Osteoblast (primary cell): ENCODE measurements around the gene WNT6. TPM values are rescaled to one million over a fixed set of nuclear protein-coding genes. Genes with fewer than 3 reads are reported as not detected.

Experiments
- DNase-seq: peaks from one replicate; pipeline ENCODE4 v3.0.0; 2011; ENCODE audit warnings: low spot score, mixed read lengths; ENCODE audit not compliant: insufficient read length; ENCODE audit errors: missing footprints
- H2AFZ ChIP-seq: 2 replicates; pipeline ENCODE4 v1.6.0; 2011; ENCODE audit warnings: mild to moderate bottlenecking, low read length
- H3K27ac ChIP-seq: 2 replicates; pipeline ENCODE4 v1.5.1; 2011; ENCODE audit warnings: mild to moderate bottlenecking, low read depth, low read length, moderate library complexity
- H3K27me3 ChIP-seq: 2 replicates; pipeline ENCODE4 v1.6.0; 2012; ENCODE audit warnings: mild to moderate bottlenecking, control low read depth, inconsistent platforms, low read length, moderate library complexity; ENCODE audit not compliant: insufficient read depth
- H3K36me3 ChIP-seq: 2 replicates; pipeline ENCODE4 v1.5.1; 2011; ENCODE audit warnings: mild to moderate bottlenecking, low read length, control low read depth, moderate library complexity; ENCODE audit not compliant: insufficient read depth
- H3K4me1 ChIP-seq: 2 replicates; pipeline ENCODE4 v1.5.1; 2011; ENCODE audit warnings: mild to moderate bottlenecking, low read length, control low read depth, moderate library complexity; ENCODE audit not compliant: insufficient read depth
- H3K4me2 ChIP-seq: 2 replicates; pipeline ENCODE4 v1.6.0; 2011; ENCODE audit warnings: mild to moderate bottlenecking, low read length; ENCODE audit not compliant: insufficient read depth
- H3K4me3 ChIP-seq: fragments of 200-600 bp; sonication (generic); 3 replicates; pipeline ENCODE4 v1.5.1; 2012; ENCODE audit warnings: mild to moderate bottlenecking, low read length, inconsistent platforms; ENCODE audit not compliant: insufficient read depth
- H3K79me2 ChIP-seq: 2 replicates; pipeline ENCODE4 v1.6.0; 2012; ENCODE audit warnings: mild to moderate bottlenecking, low read length, control low read depth, inconsistent platforms; ENCODE audit not compliant: insufficient read depth
- H3K9me3 ChIP-seq: 2 replicates; pipeline ENCODE4 v1.5.1; 2011; ENCODE audit warnings: low read depth, low read length, control low read depth
- H4K20me1 ChIP-seq: 2 replicates; pipeline ENCODE4 v1.6.0; 2012; ENCODE audit warnings: mild to moderate bottlenecking, low read length, control low read depth; ENCODE audit not compliant: insufficient read depth
- total RNA-seq: library from RNA; depleted of rRNA; stranded (reverse); fragments of >200 nt; gene quantifications from 2 replicates; pipeline ENCODE4 v1.2.3, GENCODE V29; 2012
- TF ChIP-seq, protein P1 (sequence below): IDR thresholded peaks from 2 replicates; pipeline ENCODE4 v1.5.1; 2011; ENCODE audit warnings: mild to moderate bottlenecking, low read depth, low read length, moderate library complexity; ENCODE audit errors: extremely low read depth

Gene WNT6
- total RNA-seq, 1 donor = not detected

DNA sequence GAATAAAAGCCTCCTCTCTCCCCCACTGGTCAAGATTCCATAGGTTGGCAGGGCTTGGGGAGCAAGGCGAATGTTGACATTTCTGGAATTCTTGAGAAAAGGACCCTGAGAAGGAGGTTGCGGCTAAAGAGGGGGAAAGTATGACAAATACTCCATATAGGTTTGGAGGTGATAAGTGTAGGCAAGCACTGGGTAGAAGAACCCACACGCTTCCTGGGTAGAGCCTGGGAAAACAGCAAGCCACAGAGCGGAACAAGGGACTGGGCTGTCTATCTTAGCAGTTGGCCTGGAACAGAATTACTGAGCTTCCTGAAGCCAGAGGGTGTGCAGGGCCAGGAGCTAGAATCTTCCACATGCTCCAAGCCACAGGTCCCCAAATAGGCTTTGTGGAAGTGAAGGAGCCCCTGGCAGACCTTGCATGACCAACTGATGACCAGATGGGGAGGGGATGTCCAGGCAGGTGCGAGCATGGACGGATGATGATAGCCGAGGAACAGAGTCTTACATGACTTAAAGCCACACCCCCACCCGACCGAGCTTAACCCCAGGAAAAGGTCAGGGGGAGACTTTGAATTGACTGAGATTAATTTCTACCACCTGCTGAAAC, 37.9 kb upstream of the WNT6 start:
- Histone ChIP-seq H3K36me3 (no peaks in the 10 kb centered on the region), H3K9me3 (no peaks in the 10 kb centered on the region), H3K27ac (no peak overlapping the region), H3K4me3 (no peak overlapping the region), H4K20me1 (no peaks in the 10 kb centered on the region), H3K79me2 (no peaks in the 10 kb centered on the region), H3K4me2 (no peak overlapping the region), H3K4me1 (no peaks in the 10 kb centered on the region), H3K27me3 (peaks cover 8% of the 10 kb centered on the region), H2AFZ (no peak overlapping the region)
- TF ChIP-seq, protein P1, sequence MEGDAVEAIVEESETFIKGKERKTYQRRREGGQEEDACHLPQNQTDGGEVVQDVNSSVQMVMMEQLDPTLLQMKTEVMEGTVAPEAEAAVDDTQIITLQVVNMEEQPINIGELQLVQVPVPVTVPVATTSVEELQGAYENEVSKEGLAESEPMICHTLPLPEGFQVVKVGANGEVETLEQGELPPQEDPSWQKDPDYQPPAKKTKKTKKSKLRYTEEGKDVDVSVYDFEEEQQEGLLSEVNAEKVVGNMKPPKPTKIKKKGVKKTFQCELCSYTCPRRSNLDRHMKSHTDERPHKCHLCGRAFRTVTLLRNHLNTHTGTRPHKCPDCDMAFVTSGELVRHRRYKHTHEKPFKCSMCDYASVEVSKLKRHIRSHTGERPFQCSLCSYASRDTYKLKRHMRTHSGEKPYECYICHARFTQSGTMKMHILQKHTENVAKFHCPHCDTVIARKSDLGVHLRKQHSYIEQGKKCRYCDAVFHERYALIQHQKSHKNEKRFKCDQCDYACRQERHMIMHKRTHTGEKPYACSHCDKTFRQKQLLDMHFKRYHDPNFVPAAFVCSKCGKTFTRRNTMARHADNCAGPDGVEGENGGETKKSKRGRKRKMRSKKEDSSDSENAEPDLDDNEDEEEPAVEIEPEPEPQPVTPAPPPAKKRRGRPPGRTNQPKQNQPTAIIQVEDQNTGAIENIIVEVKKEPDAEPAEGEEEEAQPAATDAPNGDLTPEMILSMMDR = no peak
- DNase-seq = no peak

DNA sequence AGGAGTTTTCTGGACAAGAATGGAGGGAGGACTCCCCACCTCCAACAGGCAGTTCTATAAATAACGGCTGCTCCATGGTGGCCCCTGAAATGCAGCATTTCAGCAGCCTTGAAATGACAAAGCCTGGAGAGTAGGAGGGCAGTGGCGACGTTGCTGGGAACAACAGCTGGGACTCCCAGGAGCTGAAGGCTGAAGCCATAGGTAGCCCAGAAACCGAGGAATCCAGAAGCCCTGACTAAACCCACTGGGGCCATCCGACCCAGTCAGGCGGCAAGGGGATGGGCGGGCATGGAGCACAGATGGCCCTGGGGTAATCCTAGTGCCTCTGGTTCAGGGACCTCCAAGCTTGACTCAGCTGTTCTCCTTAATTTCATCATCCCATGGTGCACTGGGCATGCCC, 37.0 kb upstream of the WNT6 start:
- H3K36me3 ChIP-seq = no peaks in the 10 kb centered on the region
- TF ChIP-seq, protein P1 = no peak
- H3K27ac ChIP-seq = no peak overlapping the region
- no peak for DNase-seq
- H3K27me3 ChIP-seq = peaks cover 8% of the 10 kb centered on the region
- H3K79me2 ChIP-seq = no peaks in the 10 kb centered on the region
- no peaks in the 10 kb centered on the region for H4K20me1 ChIP-seq
- no peaks in the 10 kb centered on the region for H3K4me1 ChIP-seq
- no peak overlapping the region for H3K4me2 ChIP-seq
- H3K9me3 ChIP-seq = no peaks in the 10 kb centered on the region
- H3K4me3 ChIP-seq = no peak overlapping the region
- H2AFZ ChIP-seq = no peak overlapping the region

DNA sequence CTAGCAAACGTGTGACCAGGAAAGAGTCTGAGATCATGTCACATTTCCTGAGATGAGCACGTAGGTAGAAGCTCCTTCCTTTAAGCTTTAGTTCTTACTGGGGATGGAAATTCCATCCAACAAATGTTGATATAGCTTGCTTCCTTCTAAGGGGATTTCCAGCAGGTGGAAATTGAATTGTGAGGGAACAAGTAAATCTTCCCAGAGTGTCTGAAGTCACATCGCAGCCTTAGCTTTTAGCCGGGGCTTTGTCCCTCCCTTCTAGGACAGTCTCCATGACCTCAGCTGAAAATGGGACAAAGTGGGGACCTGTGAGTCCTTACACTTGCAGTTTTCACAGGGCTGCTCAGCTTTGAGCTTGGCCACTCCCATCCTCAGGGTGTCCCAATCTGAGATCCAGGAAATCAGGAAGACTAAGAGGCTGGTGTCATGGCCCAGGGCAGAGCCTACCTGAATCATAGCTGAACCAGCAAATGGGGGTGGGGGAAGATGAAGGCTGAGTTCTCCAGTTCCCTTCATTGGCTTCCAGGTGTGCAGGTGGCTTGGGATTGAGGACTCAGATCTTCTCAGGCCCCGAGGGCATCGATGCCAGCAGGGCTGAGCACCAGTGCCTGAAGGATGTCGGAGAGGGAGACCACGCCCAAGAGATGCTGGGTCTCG, 36.3 kb upstream of the WNT6 start:
- Histone ChIP-seq H3K4me1 (no peaks in the 10 kb centered on the region), H3K27ac (no peak overlapping the region), H3K4me3 (no peak overlapping the region), H3K27me3 (peaks cover 8% of the 10 kb centered on the region), H3K9me3 (no peaks in the 10 kb centered on the region), H3K4me2 (no peak overlapping the region), H4K20me1 (no peaks in the 10 kb centered on the region), H2AFZ (no peak overlapping the region), H3K79me2 (no peaks in the 10 kb centered on the region), H3K36me3 (no peaks in the 10 kb centered on the region)
- TF ChIP-seq, protein P1 = no peak
- DNase-seq = no peak

DNA sequence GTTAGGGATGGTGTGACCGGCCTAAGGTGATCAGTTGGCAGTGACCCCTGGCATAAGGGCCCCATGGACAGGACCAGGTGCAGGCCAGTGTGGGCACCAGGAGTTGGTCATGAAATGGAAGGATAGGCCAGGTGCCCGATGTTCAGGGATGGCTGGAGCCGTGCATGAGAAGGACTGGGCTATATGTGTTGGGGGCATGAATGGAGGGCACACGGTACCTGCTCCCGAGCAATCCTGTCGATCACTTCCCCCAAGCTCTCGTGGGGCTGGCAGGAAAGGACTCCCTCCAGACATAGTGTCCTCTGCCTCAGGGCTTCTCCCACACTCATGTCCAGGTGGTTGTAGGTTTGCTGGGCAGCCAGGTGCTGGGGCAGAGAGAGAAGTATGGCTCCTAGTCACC, 35.6 kb upstream of the WNT6 start:
- TF ChIP-seq, protein P1 = no peak
- no peak overlapping the region for H3K4me3 ChIP-seq
- no peak for DNase-seq
- no peaks in the 10 kb centered on the region for H3K4me1 ChIP-seq
- no peak overlapping the region for H3K4me2 ChIP-seq
- H3K36me3 ChIP-seq = no peaks in the 10 kb centered on the region
- H3K9me3 ChIP-seq = no peaks in the 10 kb centered on the region
- H4K20me1 ChIP-seq = no peaks in the 10 kb centered on the region
- H3K79me2 ChIP-seq = no peaks in the 10 kb centered on the region
- H3K27me3 ChIP-seq = peaks cover 9% of the 10 kb centered on the region
- H3K27ac ChIP-seq = no peak overlapping the region
- no peak overlapping the region for H2AFZ ChIP-seq
